Measurements from ENCODE around the gene KLHL29. TPM values are rescaled to one million over a fixed set of nuclear protein-coding genes. Genes with fewer than 3 reads are reported as not detected.
"Not testable (repeated sequence)": the region's sequence is repeated elsewhere in the genome, so short reads cannot be mapped to it uniquely, and the experiment has no call there.

The KLHL29 gene
- total RNA-seq, 1 donor from 2014 or later, result 3.0 TPM

DNA sequence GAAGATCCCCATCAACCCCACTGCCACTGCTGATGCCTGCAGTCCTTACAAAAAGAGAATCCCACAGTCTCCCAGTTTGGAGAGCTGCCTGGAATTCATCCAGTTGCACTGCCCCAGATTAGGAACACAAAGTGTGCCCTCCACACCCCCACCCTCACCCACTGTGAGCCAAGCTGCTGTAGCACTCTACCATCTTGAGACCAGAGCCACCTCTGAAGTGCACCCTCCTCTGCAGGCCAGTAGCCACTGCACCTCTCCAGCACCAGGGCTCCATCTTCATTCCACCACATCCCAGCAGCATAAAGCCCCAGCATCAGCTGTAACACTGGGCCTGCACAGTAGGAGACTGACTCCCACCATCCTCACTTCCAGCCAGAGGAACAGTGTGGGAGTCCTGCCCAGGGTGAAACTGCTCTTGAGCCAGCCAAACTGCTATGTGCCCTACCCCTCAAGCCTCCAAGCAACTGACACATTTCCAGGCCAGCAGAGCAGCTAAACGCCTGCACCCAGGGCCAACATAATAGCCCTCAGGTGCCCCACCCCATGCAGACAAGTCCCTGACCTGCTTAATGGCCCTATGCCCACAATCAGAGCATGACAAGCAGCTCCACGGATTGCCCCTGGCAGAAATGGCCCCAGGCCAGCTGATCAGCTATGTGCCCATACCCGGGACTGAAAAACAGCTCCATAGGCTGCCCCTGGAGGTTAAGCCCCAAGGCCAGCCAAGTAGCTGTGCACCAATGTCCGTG, 335.9 kb downstream of the KLHL29 start:
- no peak for DNase-seq (ENCODE audit: low spot score)
- H3K4me3 Mint-ChIP-seq (ENCODE audit: low read depth), result no peak overlapping the region
- H3K27me3 Mint-ChIP-seq (ENCODE audit: low read depth), result no peaks in the 10 kb centered on the region
- H3K36me3 Mint-ChIP-seq (ENCODE audit: low read depth), result peaks cover 33% of the 10 kb centered on the region
- H3K9me3 Mint-ChIP-seq, result peaks cover 16% of the 10 kb centered on the region
- H3K27ac Mint-ChIP-seq, result no peak overlapping the region
- no peaks in the 10 kb centered on the region for H3K4me1 Mint-ChIP-seq (ENCODE audit: low read depth)
- intact Hi-C loops (cut with micrococcal nuclease), result no loop called here

DNA sequence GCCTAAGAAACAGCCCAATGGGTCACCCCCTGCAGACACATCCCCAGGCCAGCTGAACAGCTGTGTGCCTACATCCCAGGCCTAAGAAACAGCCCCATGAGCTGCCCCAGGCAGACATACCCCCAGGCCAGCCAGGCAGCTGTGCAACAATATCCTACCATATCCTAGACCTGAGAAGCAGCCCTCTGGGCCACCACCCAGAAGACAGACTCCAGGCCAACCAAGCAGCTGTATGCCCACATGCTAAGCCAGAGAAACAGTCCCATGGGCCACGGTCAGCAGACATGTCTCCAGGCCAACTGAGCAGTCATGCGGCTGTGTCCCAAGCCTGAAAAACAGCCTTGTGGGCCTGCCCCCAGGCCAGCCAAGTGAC, 336.5 kb downstream of the KLHL29 start:
- Mint-ChIP-seq H3K4me1 (ENCODE audit: low read depth) (no peaks in the 10 kb centered on the region), H3K9me3 (peaks cover 16% of the 10 kb centered on the region), H3K27me3 (ENCODE audit: low read depth) (no peaks in the 10 kb centered on the region), H3K4me3 (ENCODE audit: low read depth) (no peak overlapping the region), H3K36me3 (ENCODE audit: low read depth) (peaks cover 35% of the 10 kb centered on the region), H3K27ac (no peak overlapping the region)
- intact Hi-C loops (cut with micrococcal nuclease), result no loop called here
- no peak for DNase-seq (ENCODE audit: low spot score)

DNA sequence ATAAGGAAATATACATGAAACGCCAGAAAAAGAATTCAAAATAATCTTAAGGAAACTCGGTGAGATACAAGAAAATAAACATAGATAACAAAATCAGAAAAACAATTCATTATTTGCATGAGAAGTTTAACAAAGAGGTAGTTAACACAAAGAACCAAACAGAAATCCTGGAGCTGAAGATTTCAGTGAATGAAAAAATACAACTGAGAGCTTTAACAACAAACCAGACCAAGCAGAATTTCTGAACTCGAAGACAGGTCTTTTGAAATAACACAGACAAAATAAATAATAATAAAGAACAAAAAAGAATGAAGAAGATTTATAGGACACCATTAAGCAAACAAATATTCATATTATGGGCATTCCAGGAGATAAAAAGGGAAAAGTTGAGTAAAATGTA, 337.3 kb downstream of the KLHL29 start:
- intact Hi-C loops (cut with micrococcal nuclease), result no loop called here
- Mint-ChIP-seq H3K9me3 (peaks cover 16% of the 10 kb centered on the region), H3K27me3 (ENCODE audit: low read depth) (no peaks in the 10 kb centered on the region), H3K4me1 (ENCODE audit: low read depth) (no peaks in the 10 kb centered on the region), H3K36me3 (ENCODE audit: low read depth) (peaks cover 37% of the 10 kb centered on the region), H3K4me3 (ENCODE audit: low read depth) (no peak overlapping the region), H3K27ac (no peak overlapping the region)
- DNase-seq (ENCODE audit: low spot score), result no peak

DNA sequence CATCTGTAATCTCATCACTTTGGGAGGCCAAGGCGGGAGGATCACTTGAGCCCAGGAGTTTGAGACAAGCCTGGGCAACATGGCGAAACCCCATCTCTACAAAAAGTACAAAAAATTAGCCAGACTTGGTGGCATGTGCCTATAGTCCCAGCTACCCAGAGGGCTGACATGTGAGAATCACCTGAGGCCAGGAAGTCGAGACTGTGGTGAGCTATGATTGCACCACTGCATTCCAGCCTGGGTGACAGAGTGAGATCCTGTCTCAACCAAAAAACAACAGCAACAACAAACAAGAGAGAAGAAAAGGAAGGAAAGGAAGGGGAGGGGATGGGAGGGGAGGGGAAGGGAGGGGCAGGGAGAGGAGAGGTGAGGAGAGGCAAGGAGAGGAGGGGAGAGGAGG, 338.1 kb downstream of the KLHL29 start:
- H3K27me3 Mint-ChIP-seq (ENCODE audit: low read depth); intact Hi-C loops (cut with micrococcal nuclease); H3K27ac Mint-ChIP-seq; H3K4me1 Mint-ChIP-seq (ENCODE audit: low read depth); DNase-seq (ENCODE audit: low spot score); H3K4me3 Mint-ChIP-seq (ENCODE audit: low read depth): not testable (repeated sequence)
- peaks cover 16% of the 10 kb centered on the region for H3K9me3 Mint-ChIP-seq
- H3K36me3 Mint-ChIP-seq (ENCODE audit: low read depth), result peaks cover 37% of the 10 kb centered on the region

DNA sequence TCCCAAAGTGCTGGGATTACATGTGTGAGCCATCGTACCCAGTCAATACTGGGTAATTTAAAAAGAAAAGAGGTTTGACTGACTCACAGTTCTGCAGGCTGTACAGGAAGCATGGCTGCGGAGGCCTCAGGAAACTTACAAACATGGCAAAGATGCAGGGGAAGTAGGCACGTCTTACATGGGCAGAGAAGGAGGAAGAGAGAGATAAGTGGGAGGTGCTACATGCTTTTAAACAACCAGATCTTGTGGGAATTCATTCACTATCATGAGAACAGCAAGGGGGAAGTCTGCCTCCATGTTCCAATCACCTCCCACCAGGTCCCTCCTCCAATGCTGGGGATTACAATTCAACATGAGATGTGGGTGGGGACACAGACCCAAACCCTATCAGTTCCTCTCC, 349.4 kb downstream of the KLHL29 start:
- Mint-ChIP-seq H3K27me3 (ENCODE audit: low read depth) (no peaks in the 10 kb centered on the region), H3K4me3 (ENCODE audit: low read depth) (no peak overlapping the region), H3K9me3 (no peaks in the 10 kb centered on the region), H3K4me1 (ENCODE audit: low read depth) (peaks cover 3% of the 10 kb centered on the region), H3K27ac (no peak overlapping the region), H3K36me3 (ENCODE audit: low read depth) (peaks cover 14% of the 10 kb centered on the region)
- intact Hi-C loops (cut with micrococcal nuclease), result no loop called here
- DNase-seq (ENCODE audit: low spot score), result no peak

DNA sequence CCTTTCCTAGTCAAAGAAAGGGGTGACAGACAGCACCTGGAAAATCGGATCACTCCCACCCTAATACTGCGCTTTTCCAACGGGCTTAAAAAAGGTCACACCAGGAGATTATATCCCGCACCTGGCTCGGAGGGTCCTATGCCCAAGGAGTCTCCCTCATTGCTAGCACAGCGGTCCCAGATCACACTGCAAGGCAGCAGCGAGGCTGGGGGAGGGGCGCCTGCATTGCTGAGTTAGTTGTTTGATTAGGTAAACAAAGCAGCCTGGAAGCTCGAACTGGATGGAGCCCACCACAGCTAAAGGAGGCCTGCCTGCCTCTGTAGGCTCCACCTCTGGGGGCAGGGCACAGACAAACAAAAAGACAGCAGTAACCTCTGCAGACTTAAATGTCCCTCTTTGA, 351.8 kb downstream of the KLHL29 start:
- H3K27ac Mint-ChIP-seq; DNase-seq (ENCODE audit: low spot score); H3K27me3 Mint-ChIP-seq (ENCODE audit: low read depth); intact Hi-C loops (cut with micrococcal nuclease); H3K4me3 Mint-ChIP-seq (ENCODE audit: low read depth); H3K4me1 Mint-ChIP-seq (ENCODE audit: low read depth); H3K9me3 Mint-ChIP-seq: not testable (repeated sequence)
- H3K36me3 Mint-ChIP-seq (ENCODE audit: low read depth), result peaks cover 18% of the 10 kb centered on the region

DNA sequence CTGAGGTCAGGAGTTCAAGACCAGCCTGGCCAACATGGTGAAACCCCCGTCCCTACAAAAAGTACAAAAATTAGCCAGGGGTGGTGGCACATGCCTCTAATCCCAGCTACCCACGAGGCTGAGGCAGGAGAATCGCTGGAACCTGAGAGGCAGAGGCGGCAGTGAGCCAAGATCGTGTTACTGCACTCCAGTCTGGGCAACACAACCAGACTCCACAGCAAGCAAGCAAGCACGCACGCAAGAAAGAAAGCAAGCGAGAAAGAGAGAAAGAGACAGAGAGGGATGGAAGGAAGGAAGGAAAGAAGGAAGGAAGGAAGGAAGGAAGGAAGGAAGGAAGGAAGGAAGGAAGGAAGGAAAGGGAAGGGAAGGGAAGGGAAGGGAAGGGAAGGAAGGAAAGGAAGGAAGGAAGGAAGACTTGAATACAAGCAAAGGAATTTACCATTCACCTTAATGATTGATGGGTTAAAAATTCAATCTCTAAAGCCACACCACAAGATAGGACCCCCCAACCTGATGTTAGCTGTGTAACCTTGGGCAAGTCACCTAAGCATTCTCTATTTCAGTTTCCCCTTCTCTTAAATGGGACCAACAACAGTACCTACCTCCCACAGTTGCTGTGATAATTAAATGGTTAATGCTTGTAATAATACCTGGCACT, 360.2 kb downstream of the KLHL29 start:
- H3K36me3 Mint-ChIP-seq (ENCODE audit: low read depth), result peaks cover 17% of the 10 kb centered on the region
- no peak overlapping the region for H3K27ac Mint-ChIP-seq
- H3K27me3 Mint-ChIP-seq (ENCODE audit: low read depth), result no peaks in the 10 kb centered on the region

DNA sequence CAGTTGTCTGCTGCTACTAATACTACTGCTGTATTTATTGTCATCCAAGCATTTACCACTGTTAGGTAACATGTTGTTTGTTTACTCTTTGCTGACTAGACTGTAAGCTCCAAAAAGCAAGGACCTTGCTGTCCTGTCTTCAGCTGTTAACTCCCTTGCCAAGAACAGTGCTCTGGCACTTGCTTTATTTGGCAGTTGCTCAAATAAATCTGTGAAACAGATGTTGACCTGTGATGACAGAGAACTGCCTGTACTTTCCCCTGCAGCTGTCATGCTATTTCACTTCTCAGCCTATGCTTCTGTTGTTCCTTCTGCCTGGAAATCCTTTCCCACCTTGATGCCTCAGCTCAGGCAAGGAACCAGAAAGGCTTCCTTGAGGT, 360.7 kb downstream of the KLHL29 start:
- Mint-ChIP-seq H3K4me3 (ENCODE audit: low read depth) (no peak overlapping the region), H3K27me3 (ENCODE audit: low read depth) (no peaks in the 10 kb centered on the region)

More for the DNA sequence above, 360.2 kb downstream of the KLHL29 start:
- H3K9me3 Mint-ChIP-seq, result peaks cover 5% of the 10 kb centered on the region
- DNase-seq (ENCODE audit: low spot score), result no peak
- intact Hi-C loops (cut with micrococcal nuclease), result no loop called here
- no peaks in the 10 kb centered on the region for H3K4me1 Mint-ChIP-seq (ENCODE audit: low read depth)
- H3K4me3 Mint-ChIP-seq (ENCODE audit: low read depth), result no peak overlapping the region

DNA sequence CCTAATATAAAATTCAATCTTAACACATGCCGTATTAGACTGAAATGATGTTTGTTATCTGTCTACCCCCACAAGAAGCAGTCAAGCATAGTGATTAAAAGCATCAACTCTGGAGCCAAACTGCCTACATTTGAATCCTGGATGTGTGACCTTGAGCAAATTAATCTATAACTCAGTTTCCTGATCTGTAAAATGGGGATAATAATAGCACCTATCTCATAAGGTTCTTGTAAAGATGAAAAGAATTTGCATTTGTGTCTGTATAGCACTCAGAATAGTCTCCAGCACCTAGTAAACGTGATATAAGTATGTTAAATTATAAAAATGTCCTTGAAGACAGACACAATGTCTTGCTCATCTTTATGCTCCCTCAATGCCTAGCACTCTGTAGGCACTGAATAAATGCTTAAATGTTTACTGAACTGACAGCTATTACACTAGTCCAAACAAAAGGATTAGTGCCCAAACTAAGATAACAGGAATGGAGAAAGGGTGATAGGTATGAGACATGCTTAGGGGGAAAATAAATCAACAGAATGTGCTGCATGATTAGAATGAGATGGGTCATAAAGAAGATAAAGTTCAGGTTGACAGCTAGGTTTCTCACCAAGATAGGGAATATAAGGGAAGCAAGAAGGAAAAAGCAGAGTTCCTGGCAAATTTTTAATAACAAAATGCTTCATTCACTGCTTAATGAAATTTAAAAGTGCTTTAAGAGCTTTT, 361.3 kb downstream of the KLHL29 start:
- H3K9me3 Mint-ChIP-seq, result peaks cover 5% of the 10 kb centered on the region
- H3K36me3 Mint-ChIP-seq (ENCODE audit: low read depth), result peaks cover 21% of the 10 kb centered on the region
- no peak overlapping the region for H3K4me3 Mint-ChIP-seq (ENCODE audit: low read depth)
- DNase-seq (ENCODE audit: low spot score), result no peak
- no peaks in the 10 kb centered on the region for H3K27me3 Mint-ChIP-seq (ENCODE audit: low read depth)
- intact Hi-C loops (cut with micrococcal nuclease), result no loop called here
- no peaks in the 10 kb centered on the region for H3K4me1 Mint-ChIP-seq (ENCODE audit: low read depth)
- H3K27ac Mint-ChIP-seq, result no peak overlapping the region

More for the DNA sequence above, 360.7 kb downstream of the KLHL29 start:
- H3K36me3 Mint-ChIP-seq (ENCODE audit: low read depth), result peaks cover 20% of the 10 kb centered on the region
- DNase-seq (ENCODE audit: low spot score), result no peak
- H3K4me1 Mint-ChIP-seq (ENCODE audit: low read depth), result no peaks in the 10 kb centered on the region
- intact Hi-C loops (cut with micrococcal nuclease), result no loop called here
- no peak overlapping the region for H3K27ac Mint-ChIP-seq
- H3K9me3 Mint-ChIP-seq, result peaks cover 5% of the 10 kb centered on the region

DNA sequence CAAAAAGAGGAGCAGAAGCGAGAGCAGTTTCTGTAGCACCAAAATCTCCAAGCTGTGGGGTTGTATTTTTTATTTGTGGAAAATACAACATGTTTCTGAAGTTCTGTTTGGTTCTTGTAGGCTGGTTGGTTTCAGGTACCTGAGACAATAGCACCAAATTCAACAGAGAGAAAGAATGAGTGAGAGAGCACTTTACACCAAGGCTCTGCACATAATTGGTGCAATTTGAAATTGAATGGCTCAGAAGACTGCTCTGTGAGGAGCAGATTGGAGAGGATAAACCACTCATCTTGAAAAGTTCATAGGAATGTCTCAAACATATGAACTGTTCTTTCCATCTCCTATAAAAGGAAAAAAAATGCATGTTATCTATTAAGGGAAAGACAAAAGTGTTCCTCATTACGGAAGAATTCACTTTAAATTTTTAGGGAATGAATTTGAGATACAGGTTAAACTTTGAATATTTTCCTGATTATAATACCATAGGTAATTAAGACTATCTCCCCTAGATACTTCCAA, 366.8 kb downstream of the KLHL29 start:
- Mint-ChIP-seq H3K27ac (no peak overlapping the region), H3K27me3 (ENCODE audit: low read depth) (no peaks in the 10 kb centered on the region), H3K4me3 (ENCODE audit: low read depth) (no peak overlapping the region), H3K36me3 (ENCODE audit: low read depth) (peaks cover 32% of the 10 kb centered on the region), H3K4me1 (ENCODE audit: low read depth) (no peaks in the 10 kb centered on the region), H3K9me3 (no peaks in the 10 kb centered on the region)
- DNase-seq (ENCODE audit: low spot score), result no peak
- intact Hi-C loops (cut with micrococcal nuclease), result no loop called here

DNA sequence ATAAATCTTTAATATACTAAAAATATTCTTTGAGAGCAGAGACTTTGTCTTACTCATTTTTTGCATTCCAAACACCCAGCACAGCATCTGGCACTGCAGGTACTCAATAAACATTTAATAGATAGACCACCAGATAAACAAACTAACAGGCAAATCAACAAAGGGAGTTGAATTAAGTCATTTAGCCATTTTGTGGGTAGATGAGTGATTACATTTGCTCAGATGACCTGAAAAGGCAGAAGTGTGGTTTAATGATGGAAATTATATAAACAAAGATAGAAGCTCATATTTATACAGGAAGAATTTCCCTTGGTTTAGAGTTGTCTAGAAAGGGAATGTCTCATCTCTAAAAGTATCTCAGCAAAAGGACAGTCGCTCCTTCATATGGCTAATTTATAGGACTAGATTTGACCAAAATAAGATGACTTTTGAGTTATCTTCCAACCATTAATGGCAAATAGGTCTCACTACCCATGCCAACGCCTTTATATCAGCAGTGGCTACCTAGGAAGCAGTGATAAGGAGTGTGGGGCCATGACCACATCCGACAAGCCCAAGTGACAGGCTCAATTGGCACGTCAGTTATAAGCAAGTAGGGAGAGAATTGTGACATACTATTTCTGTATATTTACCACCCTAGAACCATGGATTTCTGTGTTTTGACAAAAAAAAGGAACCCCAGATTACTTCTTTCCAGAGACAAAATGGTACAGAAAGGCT, 368.5 kb downstream of the KLHL29 start:
- no peak for DNase-seq (ENCODE audit: low spot score)
- Mint-ChIP-seq H3K9me3 (no peaks in the 10 kb centered on the region), H3K27ac (no peak overlapping the region), H3K36me3 (ENCODE audit: low read depth) (peaks cover 47% of the 10 kb centered on the region), H3K27me3 (ENCODE audit: low read depth) (no peaks in the 10 kb centered on the region), H3K4me1 (ENCODE audit: low read depth) (peaks cover 7% of the 10 kb centered on the region), H3K4me3 (ENCODE audit: low read depth) (no peak overlapping the region)
- intact Hi-C loops (cut with micrococcal nuclease), result no loop called here

DNA sequence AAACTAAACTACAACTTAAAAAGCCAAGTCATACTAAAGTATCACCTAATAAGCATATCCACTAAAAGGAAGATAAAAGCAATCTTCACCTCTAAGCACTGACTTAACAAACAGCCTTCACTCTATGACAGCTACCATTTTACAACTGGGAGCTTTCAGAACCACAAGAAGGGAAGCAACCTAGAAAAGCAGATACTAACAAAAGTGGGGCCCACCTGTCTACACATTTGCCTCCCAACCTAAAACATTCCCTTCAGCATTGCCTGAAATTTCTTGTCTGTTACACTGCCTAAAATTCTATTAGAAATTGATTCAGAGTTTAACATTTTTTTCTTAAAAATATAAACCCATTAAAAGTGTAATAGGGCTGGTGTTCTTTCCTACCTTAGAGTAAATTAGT, 370.0 kb downstream of the KLHL29 start:
- no peak overlapping the region for H3K4me3 Mint-ChIP-seq (ENCODE audit: low read depth)
- peaks cover 44% of the 10 kb centered on the region for H3K36me3 Mint-ChIP-seq (ENCODE audit: low read depth)
- intact Hi-C loops (cut with micrococcal nuclease), result no loop called here
- no peaks in the 10 kb centered on the region for H3K27me3 Mint-ChIP-seq (ENCODE audit: low read depth)
- no peak for DNase-seq (ENCODE audit: low spot score)
- no peaks in the 10 kb centered on the region for H3K9me3 Mint-ChIP-seq
- peaks cover 7% of the 10 kb centered on the region for H3K4me1 Mint-ChIP-seq (ENCODE audit: low read depth)
- no peak overlapping the region for H3K27ac Mint-ChIP-seq
